Liver (tissue), 9 donors: Measurements from ENCODE around the gene SLC27A6. TPM values are rescaled to one million over a fixed set of nuclear protein-coding genes. Genes with fewer than 3 reads are reported as not detected.

ENCODE experiments used
- DNase-seq: peaks from one replicate; pipeline ENCODE4 v3.0.0-alpha.2; 2017; ENCODE audit warnings: low spot score
- H3K27ac ChIP-seq, 2 donors: one replicate each; pipeline ENCODE4 v1.7.0; 2013; ENCODE audit warnings: inconsistent platforms in 2 of 2, low read length in 2 of 2, control low read depth in 1 of 2, low read depth in 1 of 2, mild to moderate bottlenecking in 1 of 2
- H3K27me3 ChIP-seq, 4 donors: one replicate each; pipeline versions ENCODE4 v1.6.1 to v1.7.0; 2013; ENCODE audit warnings: low read length in 3 of 4, inconsistent platforms in 1 of 4, mild to moderate bottlenecking in 1 of 4, moderate library complexity in 1 of 4; ENCODE audit not compliant: control insufficient read depth in 4 of 4, insufficient read depth in 4 of 4
- H3K36me3 ChIP-seq, 4 donors: one replicate each; pipeline versions ENCODE4 v1.6.1 to v1.7.0; 2013; ENCODE audit warnings: low read length in 3 of 4, mild to moderate bottlenecking in 3 of 4, low read depth in 1 of 4, moderate library complexity in 1 of 4; ENCODE audit not compliant: control insufficient read depth in 4 of 4, insufficient read depth in 3 of 4
- H3K4me1 ChIP-seq, 4 donors: one replicate each; pipeline versions ENCODE4 v1.6.1 to v1.7.0; 2013; ENCODE audit warnings: low read length in 3 of 4, mild to moderate bottlenecking in 3 of 4, moderate library complexity in 1 of 4; ENCODE audit not compliant: control insufficient read depth in 4 of 4, insufficient read depth in 4 of 4
- H3K4me3 ChIP-seq, 3 donors: one replicate each; pipeline versions ENCODE4 v1.6.1 to v1.7.0; 2013; ENCODE audit warnings: low read length in 3 of 3, control low read depth in 1 of 3, low read depth in 1 of 3, mild to moderate bottlenecking in 1 of 3
- H3K9ac ChIP-seq, 2 donors: one replicate each; pipeline ENCODE4 v1.7.0; 2013; ENCODE audit warnings: low read length in 2 of 2, mild to moderate bottlenecking in 2 of 2, moderate library complexity in 2 of 2, control low read depth in 1 of 2, low read depth in 1 of 2
- H3K9me3 ChIP-seq, 4 donors: one replicate each; pipeline versions ENCODE4 v1.6.1 to v1.7.0; 2013; ENCODE audit warnings: low read length in 3 of 4; ENCODE audit not compliant: control insufficient read depth in 4 of 4
- FOXA2 ChIP-seq: IDR thresholded peaks from 2 replicates; pipeline ENCODE4 v1.6.1; 2016; ENCODE audit warnings: antibody characterized with exemption
- SP1 ChIP-seq: IDR thresholded peaks from 2 replicates; pipeline ENCODE4 v1.6.1; 2018; ENCODE audit warnings: antibody characterized with exemption, mild to moderate bottlenecking
- WGBS: extraction: QIAGEN DNeasy Blood & Tissue Kit; methylation state at CpG from one replicate; pipeline ENCODE4 v1.1.7; 2013; 5-methylcytosine and 5-hydroxymethylcytosine counted together
- polyA plus RNA-seq, 2 donors: library from polyadenylated mRNA; stranded (reverse) in 1 of 2; unstranded in 1 of 2; fragments of 200-250 nt in 1 of 2; fragments of >200 nt in 1 of 2; fragmentation: Nextera tagmentation in 1 of 2; extraction: Ambion mirVana in 1 of 2; gene quantifications; one replicate each; pipeline versions ENCODE4 v1.2.1 to v1.2.3, GENCODE V29; 2013 to 2015
- total RNA-seq, 2 donors: library from RNA; depleted of rRNA; stranded (reverse); fragments of >200 nt; gene quantifications; one replicate each; pipeline ENCODE4 v1.2.3, GENCODE V29; 2014
- TF ChIP-seq, protein P1 (sequence below): IDR thresholded peaks from 2 replicates; pipeline ENCODE4 v1.6.1; 2016; ENCODE audit warnings: antibody characterized with exemption, mild to moderate bottlenecking
- donor health status: healthy.
- donor health status: healthy.
- donor health status: healthy.
- donor health status: healthy.
- donor health status: healthy.

Gene SLC27A6
- total and polyA plus RNA-seq, 4 donors: 0.05 TPM; not detected in 3

DNA sequence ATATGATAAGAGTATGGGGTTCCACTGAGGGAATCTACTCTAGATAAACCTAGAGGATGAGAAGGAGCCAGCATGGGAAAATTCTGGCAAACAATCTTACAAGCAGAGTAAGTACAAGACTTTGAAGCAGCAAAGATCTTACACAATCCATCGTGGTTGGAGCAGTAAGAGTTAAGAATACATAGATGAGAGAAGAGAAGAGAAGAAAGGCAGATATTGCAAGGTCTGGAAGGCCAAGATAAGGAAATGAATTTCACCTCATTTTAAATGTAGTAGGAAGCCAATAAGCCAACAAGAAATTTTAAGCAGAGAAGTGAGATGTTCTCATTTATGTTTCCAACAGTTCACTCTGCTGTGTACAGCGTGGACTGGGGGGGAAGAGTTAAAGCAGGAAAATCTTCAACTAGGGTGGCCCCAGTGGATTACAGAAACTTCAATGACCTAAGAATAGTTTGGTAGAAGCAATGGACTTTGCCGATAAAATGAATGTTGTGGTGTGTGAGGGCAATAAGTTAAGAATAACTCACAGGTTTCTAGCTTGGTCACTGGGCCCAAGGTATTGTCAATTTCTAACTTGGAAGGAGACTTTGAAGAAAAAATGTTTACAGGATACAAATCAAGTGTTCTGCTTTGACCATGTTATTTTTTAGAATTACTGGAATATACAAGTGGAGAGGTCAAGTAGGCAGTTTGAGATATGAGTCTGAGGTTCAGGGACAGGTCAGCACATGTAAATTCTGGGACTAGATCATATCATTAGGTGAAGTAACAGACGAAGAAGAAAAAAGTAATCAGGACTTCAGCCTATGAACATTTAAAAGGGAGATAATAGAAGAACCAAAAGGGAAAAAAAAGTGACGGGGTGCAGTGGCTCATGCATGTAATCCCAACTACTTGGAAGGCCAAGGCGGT, 117.2 kb downstream of the SLC27A6 start:
- H3K4me1 ChIP-seq: no peaks in the 10 kb centered on the region
- DNase-seq: no peak
- H3K9me3 ChIP-seq: no peaks in the 10 kb centered on the region
- no peak overlapping the region for H3K9ac ChIP-seq
- no peaks in the 10 kb centered on the region for H3K36me3 ChIP-seq
- no peak overlapping the region for H3K4me3 ChIP-seq
- no peaks in the 10 kb centered on the region for H3K27me3 ChIP-seq
- no peak for TF ChIP-seq SP1
- TF ChIP-seq, protein P1, sequence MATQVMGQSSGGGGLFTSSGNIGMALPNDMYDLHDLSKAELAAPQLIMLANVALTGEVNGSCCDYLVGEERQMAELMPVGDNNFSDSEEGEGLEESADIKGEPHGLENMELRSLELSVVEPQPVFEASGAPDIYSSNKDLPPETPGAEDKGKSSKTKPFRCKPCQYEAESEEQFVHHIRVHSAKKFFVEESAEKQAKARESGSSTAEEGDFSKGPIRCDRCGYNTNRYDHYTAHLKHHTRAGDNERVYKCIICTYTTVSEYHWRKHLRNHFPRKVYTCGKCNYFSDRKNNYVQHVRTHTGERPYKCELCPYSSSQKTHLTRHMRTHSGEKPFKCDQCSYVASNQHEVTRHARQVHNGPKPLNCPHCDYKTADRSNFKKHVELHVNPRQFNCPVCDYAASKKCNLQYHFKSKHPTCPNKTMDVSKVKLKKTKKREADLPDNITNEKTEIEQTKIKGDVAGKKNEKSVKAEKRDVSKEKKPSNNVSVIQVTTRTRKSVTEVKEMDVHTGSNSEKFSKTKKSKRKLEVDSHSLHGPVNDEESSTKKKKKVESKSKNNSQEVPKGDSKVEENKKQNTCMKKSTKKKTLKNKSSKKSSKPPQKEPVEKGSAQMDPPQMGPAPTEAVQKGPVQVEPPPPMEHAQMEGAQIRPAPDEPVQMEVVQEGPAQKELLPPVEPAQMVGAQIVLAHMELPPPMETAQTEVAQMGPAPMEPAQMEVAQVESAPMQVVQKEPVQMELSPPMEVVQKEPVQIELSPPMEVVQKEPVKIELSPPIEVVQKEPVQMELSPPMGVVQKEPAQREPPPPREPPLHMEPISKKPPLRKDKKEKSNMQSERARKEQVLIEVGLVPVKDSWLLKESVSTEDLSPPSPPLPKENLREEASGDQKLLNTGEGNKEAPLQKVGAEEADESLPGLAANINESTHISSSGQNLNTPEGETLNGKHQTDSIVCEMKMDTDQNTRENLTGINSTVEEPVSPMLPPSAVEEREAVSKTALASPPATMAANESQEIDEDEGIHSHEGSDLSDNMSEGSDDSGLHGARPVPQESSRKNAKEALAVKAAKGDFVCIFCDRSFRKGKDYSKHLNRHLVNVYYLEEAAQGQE: no peak
- TF ChIP-seq FOXA2: no peak
- 87% methylated on average over 6 of the region's 6 CpGs for WGBS
- no peak overlapping the region for H3K27ac ChIP-seq

Other genes with a start within 250 kb of the SLC27A6 start
- gene ISOC1, start 129.3 kb downstream of the SLC27A6 start, total RNA-seq: 10 to 100 TPM; 34.1 to 46.5 TPM
- gene ISOC1, start 129.3 kb downstream of the SLC27A6 start, polyA plus RNA-seq: 10 to 100 TPM; 37.1 to 52.9 TPM